Endothelial cell of umbilical vein (primary cell): Measurements from ENCODE around the gene MFN1.

Source experiments
- CTCF ChIP-seq, 2 donors: IDR thresholded peaks; 1 replicate in 1 of 2; 2 replicates in 1 of 2; pipeline ENCODE4 v1.5.1; 2011; ENCODE audit warnings: low read length in 2 of 2, mild to moderate bottlenecking in 2 of 2, moderate library complexity in 2 of 2, control low read depth in 1 of 2, inconsistent platforms in 1 of 2, low read depth in 1 of 2; ENCODE audit not compliant: insufficient read depth in 1 of 2; ENCODE audit errors: extremely low read depth in 1 of 2
- POLR2A ChIP-seq: IDR thresholded peaks from 2 replicates; pipeline ENCODE4 v1.6.1; 2012; ENCODE audit warnings: low read depth, mild to moderate bottlenecking, control low read depth, low read length
- POLR2AphosphoS5 ChIP-seq: IDR thresholded peaks from 2 replicates; pipeline ENCODE4 v1.6.1; 2012; ENCODE audit warnings: low read depth, mild to moderate bottlenecking, control low read depth, low read length, moderate library complexity; ENCODE audit not compliant: insufficient read depth

DNA sequence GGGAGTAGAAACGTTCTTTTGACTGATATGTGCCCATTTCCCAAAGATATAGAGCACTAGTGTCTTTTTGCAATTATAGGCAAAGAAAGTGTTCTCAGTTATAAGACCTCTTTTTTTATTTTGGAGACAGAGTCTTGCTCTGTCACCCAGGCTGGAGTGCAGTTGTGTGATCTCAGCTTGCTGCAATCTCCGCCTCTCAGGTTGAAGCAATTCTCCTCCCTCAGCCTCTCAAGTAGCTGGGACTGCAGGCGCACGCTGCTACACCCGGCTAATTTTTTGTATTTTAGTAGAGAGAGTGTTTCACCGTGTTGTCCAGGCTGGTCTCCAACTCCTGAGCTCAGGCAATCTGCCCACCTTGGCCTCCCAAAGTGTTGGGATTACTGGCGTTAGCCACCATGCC is 45.4 kb upstream of the MFN1 start:
- TF ChIP-seq CTCF (IDR thresholded peaks at IDR 0.05; ENCODE audit: extremely low read depth in 1 of 2, insufficient read depth in 1 of 2, low read depth in 1 of 2, low read length in 2 of 2) (no peak), POLR2AphosphoS5 (no peak), POLR2A (no peak)
